Measurements from ENCODE around the gene PLA2G6. TPM values are rescaled to one million over a fixed set of nuclear protein-coding genes. Genes with fewer than 3 reads are reported as not detected.

PLA2G6 gene, protein sequence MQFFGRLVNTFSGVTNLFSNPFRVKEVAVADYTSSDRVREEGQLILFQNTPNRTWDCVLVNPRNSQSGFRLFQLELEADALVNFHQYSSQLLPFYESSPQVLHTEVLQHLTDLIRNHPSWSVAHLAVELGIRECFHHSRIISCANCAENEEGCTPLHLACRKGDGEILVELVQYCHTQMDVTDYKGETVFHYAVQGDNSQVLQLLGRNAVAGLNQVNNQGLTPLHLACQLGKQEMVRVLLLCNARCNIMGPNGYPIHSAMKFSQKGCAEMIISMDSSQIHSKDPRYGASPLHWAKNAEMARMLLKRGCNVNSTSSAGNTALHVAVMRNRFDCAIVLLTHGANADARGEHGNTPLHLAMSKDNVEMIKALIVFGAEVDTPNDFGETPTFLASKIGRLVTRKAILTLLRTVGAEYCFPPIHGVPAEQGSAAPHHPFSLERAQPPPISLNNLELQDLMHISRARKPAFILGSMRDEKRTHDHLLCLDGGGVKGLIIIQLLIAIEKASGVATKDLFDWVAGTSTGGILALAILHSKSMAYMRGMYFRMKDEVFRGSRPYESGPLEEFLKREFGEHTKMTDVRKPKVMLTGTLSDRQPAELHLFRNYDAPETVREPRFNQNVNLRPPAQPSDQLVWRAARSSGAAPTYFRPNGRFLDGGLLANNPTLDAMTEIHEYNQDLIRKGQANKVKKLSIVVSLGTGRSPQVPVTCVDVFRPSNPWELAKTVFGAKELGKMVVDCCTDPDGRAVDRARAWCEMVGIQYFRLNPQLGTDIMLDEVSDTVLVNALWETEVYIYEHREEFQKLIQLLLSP
- 100 to 1,000 TPM in 1 of 2 donors, 10 to 100 TPM in 1; 61.5 to 138 TPM for total RNA-seq

DNA sequence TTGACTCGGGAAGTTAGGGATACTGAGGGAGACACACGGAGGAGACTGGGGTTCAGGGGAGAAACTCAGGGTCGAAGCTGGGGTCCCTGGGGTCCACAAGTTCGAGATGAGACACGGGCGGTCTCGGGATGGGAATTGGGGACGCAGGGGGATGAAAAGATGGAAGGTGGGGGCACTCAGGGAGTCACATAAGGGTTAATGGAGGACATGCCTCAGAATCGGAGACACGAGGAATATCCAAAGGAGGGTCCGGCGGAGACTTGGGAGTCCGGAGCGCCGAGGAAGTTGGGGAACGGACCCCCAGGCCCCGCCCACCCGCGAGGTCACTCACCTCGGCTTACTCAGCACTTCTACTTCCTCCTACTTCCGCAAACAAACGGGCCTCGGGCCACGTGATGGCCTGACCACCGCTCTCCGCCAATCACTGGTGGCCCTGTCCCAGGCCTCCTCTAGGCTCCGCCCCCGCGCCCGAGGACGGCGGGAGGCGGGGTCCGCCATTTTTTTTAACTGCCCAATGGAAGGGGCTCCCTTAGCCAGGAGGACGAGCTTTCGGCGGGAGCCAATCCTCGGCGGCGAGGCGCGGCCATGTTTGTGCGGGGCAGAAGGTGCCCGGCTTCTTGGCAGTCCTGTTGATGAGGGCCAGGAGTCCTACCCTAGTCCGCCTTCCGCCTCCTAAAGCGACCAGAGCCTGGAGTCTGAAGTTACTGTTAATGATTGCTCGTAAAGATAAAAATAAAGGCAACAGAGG is at the start of gene PLA2G6:
PLA2G6 (minus strand) TSS at position 378 of the 748 bp plus-strand sequence. CDS start 12,404 bp downstream, outside the sequence.
- TF ChIP-seq POLR2A (IDR thresholded peaks at IDR 0.05) (peak; percentile 71), POLR2AphosphoS5 (IDR thresholded peaks at IDR 0.05) (peak; percentile 99), CTCF (IDR thresholded peaks at IDR 0.05) (peak in 1 of 4 experiments; percentile 4)
- peak within 1 kb of the TSS; percentile 36 to 53 for H3K4me3 ChIP-seq
- H3K27ac ChIP-seq = peak within 1 kb of the TSS; percentile 95 to 99
- peak; percentile 98 for DNase-seq (ENCODE audit: low spot score)
- H3K9me3 ChIP-seq = no peaks in the 10 kb centered on the region
- under 1% methylated on average over 48 of the region's 48 CpGs for WGBS
- no peaks in the 10 kb centered on the region for H3K27me3 ChIP-seq (replicated peaks; ENCODE audit: insufficient read depth)
- peaks cover 22% of the 10 kb centered on the region for H3K4me1 ChIP-seq (replicated peaks)
- intact Hi-C loops (cut with DNase I) = loop anchor here (1.0 kb wide), 1 partner anchor 20 kb away; the partner anchor contains the start of gene MAFF
- no peaks in the 10 kb centered on the region for H3K36me3 ChIP-seq

DNA sequence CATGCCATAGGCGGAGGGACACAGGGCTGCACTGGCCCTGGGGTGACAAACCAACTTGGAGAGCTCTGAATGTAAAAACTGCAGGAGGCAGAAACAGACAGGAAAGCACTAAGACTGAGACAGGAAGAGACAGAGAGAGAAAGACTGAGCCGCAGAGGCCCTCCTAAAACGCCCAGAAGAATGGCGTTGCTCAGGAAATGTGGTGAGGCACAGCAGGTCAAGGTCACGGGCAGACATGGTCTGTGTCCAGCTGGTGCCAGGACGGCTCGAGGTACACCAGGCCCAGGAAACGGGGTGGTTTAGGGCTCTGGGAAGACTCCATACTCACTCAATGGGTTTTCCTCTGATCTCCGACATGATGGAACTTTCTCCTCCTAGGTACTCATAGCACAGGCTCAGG is 49.3 kb upstream of the PLA2G6 start:
- no peak overlapping the region for H3K4me3 ChIP-seq
- H3K4me1 ChIP-seq (replicated peaks) = peaks cover 12% of the 10 kb centered on the region
- no peak for DNase-seq (ENCODE audit: low spot score)
- H3K27ac ChIP-seq = peak overlapping the region; percentile 67 to 75
- WGBS = 87% methylated on average over 9 of the region's 9 CpGs
- no peaks in the 10 kb centered on the region for H3K36me3 ChIP-seq
- no peaks in the 10 kb centered on the region for H3K27me3 ChIP-seq (replicated peaks; ENCODE audit: insufficient read depth)
- no peaks in the 10 kb centered on the region for H3K9me3 ChIP-seq
- TF ChIP-seq POLR2AphosphoS5 (IDR thresholded peaks at IDR 0.05) (no peak), POLR2A (IDR thresholded peaks at IDR 0.05) (no peak), CTCF (IDR thresholded peaks at IDR 0.05) (no peak)
- intact Hi-C loops (cut with DNase I) = no loop called here

DNA sequence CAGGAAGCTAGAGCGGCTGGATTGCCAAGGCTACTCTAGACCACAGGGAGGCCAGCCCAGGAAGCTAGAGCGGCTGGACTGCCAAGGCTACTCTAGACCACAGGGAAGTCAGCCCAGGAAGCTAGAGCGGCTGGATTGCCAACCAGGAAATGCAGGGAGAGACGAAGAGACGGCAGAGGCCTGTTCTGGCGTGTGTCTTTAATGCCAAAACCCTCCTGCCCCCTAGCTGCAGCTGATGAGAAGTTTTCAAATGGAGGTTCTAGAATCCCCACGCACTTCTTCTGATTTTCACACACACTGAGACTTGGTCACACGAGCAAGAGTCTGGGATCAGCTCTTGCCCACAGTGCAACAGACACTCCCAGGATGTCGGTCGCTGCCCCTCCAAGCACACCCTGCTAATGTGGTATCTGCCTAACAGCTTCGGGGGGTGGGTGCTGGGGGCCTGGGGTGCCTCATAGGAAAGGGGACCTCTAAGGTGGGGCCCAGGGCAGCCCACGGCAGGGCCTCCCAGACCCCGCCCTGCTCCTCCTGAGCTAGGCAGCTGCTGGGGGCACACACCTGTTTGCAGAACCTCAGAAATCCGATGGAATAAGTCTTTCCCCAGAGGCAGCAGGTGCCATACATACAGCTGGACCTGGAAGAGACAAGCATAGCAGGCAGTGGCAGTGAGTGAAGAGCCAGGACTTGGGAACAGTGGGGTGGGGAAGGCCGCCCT is 48.6 kb upstream of the PLA2G6 start:
- Histone ChIP-seq H3K27me3 (replicated peaks; ENCODE audit: insufficient read depth) (no peaks in the 10 kb centered on the region), H3K4me3 (no peak overlapping the region), H3K9me3 (no peaks in the 10 kb centered on the region), H3K36me3 (peaks cover 0 to under 1% of the 10 kb centered on the region in 2 donors), H3K27ac (peak overlapping the region; percentile 67 to 75), H3K4me1 (replicated peaks) (peaks cover 12% of the 10 kb centered on the region)
- peak; percentile 81 for DNase-seq (ENCODE audit: low spot score)
- no peak for TF ChIP-seq POLR2A (IDR thresholded peaks at IDR 0.05)
- TF ChIP-seq CTCF (IDR thresholded peaks at IDR 0.05) = peak in 3 of 4 experiments; percentile 64 to 89 (median 82)
- peak; percentile 77 for TF ChIP-seq POLR2AphosphoS5 (IDR thresholded peaks at IDR 0.05)
- intact Hi-C loops (cut with DNase I) = no loop called here
- 49% methylated on average over 13 of the region's 15 CpGs for WGBS

Data from prostate gland (tissue), 2 donors.